Activated T-cell treated with anti-CD3 and anti-CD28 coated beads for 4 hours (primary cell): ENCODE measurements around the gene IL17RA.

ENCODE experiments used
- DNase-seq: peaks from one replicate; pipeline ENCODE4 v3.0.0-alpha.2; 2020

IL17RA gene

DNA sequence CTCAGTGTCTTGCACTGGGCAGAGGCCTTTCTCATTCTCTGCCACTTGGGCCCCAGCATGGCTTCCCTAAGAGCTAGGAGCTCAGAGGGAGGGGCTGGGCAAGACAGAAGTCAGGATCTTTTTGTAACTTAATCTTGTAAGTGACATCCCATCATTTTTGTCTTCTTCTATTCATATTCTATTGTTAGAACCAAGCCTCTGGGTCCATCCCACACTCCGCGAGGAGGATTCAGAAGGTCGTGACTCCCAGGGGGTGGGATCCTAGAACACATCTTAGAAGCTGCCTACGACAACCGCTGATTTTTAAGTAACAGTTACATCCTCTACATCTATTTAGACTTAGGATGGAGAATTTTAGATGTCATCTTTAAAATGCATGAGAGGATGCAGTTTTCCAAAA, 1.5 kb upstream of the IL17RA start:
- DNase-seq, result no peak

DNA sequence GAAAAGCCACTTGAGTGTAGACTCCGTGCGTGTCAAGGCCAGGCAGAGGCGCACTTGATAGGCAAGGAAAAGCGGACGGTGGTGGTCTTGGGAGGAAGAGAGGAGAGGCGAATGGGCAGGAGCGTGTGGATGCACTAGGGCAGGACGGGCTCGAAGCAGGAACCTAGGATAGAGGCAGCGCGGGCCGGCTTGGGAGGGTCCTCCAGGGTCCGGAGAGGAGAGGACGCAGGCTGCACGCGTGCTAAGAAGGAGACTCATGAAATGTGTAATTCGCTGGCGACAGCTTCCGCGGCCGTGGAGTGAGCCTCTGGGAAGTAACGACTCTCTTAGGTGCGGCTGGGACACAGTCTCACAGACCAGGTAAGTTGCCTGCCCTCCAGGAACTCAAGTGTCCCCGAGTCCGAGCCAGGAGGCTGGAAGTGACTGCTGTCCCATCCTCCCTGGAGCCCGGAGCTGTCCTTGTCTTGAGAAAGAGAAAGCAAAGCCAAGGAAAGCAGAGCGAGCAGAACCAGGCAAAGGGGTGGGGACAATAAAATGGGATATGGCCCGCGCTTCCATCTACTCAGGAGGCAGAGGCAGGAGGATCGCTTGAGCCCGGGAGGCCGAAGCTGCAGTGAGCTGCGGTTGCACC, 874 bp upstream of the IL17RA start:
- DNase-seq, result no peak

DNA sequence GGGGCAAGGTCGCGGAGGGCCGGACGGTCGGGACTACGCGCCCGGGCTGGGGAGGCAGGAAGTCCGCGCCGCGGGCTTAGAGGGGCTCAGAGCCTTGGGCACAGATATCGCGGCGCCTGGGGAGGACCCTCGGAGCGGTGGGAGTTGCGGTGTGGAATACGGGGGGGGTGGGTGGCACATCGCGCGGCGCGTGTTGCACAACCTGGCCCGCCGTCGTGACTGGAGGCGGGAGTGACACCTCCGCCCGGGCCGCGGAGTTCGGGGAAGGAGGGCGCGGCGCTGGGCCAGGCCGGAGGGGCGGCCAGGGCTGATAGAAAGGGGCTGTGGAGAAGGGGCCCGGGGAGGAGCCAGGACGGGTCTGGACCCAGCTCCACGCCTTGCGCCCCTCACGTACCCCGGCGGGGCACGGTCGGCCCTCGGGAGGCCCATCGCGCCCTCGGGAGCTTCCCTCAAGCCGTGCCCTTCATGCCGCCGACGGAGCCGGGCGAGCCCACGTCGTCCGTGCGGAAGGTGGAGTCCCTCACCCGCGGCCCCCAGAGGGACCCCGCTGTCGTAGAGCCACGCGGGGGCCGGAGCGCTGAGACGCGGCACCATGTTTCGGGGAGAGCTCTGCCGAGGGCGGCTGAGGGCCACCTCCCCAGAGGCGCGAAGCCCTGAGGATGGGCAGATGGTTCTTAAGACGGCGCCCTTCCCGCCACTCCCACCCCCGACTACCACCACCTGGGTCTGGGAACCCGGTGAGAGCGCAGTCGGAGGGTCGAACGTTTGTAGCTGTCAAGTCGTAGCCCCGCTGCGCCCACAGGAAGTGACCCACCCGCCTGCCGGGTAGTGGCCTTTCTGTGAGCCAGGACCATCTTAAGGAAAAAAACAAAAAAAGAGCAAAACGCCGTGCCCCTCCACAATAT, 729 bp downstream of the IL17RA start:
- peak; percentile 46 for DNase-seq

DNA sequence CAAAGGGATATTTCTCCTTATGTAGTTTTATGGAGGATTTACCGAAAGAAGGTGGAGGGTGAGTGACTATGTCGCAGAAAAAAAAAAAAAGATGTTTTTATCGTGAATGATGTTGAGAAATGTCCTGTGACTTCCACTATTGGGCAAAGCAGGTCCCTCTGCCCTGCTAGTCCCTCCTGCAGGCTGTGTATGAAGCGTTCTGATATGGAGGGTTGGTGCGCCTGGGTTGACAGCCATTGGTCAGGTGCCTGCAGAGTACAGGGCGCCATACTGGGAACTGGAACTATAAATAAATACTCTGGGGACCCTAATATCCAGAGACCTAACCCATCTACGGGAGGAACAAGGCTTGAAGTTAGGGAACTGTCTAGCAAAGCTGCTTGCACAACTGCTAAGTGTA, 1.5 kb downstream of the IL17RA start:
- DNase-seq, result no peak

DNA sequence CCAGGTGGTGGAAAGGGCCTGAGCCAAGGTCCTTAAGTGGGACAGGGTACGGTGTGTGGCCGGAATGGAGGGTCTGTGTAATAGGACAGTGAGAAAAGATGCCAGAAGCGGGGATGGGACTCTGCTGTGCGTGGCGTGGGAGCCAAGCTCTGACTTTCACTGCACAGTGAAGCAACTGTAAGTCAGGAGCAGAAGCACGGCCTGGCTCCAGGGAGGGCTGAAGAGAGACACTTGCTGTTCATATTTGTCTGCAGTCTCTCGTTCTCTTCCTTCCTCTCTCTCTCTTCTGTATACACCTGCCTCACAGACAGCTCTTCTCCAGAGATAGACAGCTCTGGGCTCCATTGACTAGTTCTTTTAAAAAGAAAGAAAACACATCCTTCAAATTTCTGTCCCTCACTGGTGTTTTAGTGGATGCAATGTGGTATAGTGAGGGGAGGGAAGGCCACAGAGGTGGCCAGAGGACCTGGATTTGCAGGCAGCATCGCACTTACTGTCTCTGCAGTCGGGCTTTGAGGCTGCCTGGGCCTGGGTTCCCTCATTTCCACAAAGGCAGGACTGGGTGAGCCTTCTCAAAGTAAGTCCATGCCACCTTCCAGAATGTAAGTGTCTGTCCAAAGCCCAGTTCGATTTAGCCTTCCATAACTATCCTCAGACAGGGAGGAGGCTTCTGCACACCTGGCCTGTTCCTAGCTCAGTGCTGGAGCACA, 2.1 kb downstream of the IL17RA start:
- no peak for DNase-seq

DNA sequence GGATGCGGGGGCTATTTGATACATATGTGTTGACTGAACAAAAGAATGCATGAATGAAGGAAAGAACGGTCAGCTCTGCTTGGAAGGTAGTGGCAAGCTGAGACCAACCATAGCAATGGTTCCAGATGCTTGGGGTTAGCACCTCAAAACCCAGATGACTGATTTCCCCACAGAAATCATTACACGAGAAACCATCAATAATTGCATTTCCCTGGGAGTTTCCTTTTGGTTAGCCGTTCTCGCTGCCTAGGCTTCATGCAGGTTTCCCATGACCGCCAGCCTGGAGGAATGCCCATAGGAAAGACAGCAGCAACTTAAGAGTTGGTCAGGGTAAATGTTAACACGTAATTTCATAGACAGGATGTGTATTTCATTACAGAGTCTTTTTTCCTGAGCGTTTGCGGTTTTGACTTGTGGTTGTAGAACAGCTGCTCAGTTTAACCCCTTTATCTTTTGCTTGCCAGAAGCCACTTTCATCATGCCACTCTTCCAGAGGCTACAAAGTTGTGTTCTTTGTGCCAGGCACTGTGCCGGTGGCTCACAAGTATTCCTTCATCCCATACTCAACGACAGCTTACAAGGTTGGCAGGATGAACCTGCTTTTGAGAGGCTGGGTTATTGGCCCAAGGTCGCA, 2.8 kb downstream of the IL17RA start:
- peak; percentile 31 for DNase-seq

DNA sequence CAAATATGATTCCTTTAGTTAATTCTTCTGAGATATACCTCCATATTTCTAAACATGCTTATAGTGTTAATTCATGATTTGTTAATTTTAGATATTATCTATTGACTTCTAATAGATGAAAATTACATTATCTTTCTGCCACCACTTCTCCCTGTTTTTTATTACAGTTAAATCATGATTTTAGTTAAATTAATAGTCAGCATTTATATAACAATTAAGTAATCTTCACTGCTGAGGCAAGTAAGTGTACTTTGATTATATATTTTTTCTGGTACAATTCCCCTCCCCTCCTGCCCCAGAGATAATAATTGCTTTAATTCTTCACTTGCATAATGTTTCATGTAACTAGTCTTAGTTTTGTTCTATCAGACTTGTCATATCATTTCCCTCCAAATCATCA, 5.8 kb downstream of the IL17RA start:
- no peak for DNase-seq

DNA sequence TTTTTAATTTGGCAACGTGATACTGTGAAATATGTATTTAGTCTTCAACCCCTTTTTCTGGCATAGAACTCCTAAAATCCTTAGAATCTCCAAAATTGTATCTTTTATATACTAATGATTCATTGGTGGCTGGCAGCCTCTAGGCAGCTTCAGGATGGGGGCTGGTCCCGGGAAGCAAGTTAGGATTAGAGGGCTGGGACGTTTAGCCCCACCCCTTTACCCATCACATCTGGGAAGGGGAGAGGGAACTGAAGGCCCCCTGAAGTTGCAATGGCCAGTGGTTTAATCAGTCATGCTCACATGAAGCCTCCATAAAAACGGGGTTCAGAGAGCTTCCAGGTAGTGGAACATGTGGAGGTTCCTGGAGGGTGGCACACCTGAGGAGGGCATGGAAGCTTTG, 7.1 kb downstream of the IL17RA start:
- DNase-seq, result no peak

DNA sequence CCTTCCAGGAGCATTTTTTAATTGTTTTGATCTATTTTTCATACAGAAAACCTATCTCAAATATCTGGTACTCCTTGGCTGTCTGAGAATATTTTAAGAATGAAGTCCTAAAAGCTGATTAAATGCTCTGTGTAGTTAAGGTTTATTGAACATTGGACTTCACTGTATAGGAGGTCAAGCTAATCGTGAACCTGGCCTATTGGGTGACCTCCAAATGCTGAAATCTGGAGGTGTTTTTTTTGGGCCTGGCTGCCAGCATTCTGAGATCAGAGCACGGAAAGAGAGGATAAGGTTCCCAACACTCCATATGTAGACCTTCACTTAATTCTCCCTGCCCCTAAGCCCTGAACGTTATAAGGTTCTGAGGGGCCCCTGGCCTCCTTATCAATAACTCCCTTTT, 8.3 kb downstream of the IL17RA start:
- no peak for DNase-seq

DNA sequence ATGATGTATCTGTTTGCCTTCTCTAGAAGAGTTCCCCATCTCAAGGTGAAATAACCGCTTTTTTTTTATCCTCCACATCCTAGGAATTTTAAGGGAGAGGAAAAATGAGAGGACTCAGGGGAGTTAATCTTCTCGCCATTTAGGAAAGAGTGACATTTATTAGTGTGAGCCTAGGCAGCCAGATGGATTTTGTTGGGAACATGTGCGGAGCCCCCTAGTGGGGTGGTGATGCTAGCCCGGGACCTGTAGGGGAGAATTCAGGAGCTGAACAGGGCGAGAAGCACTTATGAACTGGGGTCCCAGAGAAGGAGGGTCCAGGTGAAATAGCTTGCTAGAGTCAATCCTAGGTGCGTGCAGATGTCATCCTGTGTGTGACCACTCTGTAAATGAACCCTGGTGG, 10.7 kb downstream of the IL17RA start:
- DNase-seq, result no peak

DNA sequence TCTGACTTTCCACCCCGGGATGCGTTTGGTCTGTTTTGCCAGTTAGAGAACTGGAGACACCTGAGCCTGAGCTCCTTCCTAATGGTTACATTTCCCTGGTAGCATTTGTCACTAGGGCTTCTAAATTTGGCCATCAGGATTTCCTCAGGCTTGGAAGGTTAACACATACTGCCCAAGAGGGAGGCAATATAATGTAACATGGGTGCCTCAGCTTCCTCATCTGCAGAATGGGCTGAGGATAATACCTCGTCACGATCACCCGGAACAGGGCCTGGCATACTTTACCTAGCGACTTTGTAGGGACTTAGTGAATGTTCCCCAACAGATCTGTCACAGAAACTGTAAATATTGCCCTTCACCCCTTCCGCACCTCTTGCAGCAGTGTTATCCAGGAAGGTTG, 11.3 kb downstream of the IL17RA start:
- no peak for DNase-seq

DNA sequence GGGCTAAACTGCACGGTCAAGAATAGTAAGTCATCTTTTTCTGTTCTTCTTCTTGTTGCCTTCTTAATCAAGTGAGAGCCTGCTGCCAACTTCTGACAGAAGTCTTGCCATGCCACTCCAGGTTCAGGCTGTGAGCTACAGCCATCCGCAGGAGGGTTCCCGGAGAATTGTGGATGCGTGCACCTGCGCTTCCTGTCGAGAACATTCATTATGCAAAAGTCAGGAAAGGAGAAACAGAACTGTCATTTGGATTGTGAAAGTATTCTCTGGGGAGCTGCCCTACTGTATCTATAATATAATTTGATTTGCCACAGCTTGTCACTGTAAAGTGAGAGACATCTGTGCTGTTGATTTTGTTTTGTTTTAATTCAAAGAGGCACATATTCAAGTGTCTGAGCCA, 12.3 kb downstream of the IL17RA start:
- DNase-seq, result no peak

DNA sequence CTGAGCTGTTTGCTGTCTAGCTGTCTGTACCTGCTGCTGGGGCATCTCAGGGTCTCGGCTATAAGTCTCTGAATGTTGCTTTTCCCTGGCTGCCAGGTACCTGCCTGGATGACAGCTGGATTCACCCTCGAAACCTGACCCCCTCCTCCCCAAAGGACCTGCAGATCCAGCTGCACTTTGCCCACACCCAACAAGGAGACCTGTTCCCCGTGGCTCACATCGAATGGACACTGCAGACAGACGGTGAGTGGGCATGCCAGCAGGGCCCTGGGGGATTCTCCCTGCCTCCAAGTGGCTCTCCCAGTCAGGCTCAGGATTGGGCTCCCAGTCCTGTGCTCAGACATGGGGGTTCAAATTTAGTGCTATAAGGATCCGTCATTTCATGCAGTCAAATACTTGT, 12.9 kb downstream of the IL17RA start:
- no peak for DNase-seq

DNA sequence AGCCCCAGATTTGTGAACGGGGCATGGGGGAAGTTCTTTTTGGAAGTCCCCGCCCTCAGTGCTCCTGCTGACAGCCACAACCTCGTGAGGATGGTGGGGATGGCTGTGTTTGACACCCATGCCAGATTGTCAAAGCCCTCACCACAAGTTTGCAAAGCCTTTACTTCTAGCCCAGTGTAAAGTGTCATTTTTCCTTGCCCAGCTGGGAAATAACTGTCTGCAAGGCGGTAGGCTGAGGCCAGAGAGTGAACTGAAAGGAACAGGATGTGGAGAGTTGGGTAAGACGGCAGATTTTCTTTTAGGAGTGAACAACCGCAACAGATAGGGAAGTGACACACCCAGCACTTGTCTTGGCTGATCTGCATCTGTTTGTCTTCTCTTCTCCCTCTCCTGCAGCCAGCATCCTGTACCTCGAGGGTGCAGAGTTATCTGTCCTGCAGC, 13.6 kb downstream of the IL17RA start:
- no peak for DNase-seq

DNA sequence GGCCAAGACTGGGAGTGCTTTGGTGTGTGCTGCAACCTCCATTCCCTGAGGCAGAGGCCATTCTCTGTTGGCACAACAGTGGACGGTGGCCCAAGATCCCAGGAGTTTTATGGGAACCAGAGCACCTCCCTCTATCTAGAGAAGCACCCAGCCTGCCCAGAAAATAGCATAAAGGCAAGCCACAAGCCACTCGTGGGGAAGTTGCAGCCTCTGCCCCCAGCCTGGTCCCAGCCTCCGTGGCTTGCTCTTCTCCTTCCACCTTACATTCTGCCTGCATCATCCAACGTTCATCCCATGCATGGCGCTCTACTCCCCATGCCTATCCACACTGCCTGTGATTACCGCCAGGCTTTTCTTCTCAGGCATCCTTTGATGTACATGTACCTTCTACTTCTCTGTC, 15.8 kb downstream of the IL17RA start:
- DNase-seq, result no peak

DNA sequence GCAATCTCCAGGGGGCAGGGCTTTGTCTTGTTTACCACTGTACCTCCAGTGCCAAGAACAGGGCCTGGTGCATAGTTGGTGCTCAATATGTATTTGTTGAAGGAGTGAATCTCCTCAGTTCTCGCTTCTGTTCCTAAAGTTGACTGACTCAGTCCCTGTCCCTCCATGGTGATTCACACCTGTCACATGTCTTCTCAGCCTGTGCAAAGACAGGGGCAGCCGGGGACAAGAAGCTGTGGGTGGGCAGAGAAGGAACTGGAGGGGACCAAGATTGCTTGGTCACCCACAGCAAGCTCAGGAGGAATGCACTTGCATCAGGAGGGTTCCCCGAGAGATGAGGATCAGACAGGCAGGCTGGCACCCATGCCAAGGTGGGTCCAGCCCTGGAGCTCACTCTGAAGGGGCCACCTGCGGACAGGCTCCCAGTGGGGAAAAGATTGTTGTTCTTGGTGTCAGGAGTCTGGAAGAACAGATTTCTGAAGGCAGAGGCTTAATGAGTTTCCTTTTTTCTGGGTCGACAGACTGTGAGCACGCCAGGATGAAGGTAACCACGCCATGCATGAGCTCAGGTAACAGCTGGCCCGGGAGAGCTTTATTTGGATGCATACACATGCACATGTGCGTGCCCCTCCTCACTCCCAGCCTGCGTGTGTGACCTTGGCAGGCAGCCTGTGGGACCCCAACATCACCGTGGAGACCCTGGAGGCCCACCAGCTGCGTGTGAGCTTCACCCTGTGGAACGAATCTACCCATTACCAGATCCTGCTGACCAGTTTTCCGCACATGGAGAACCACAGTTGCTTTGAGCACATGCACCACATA, 16.9 kb downstream of the IL17RA start:
- no peak for DNase-seq

DNA sequence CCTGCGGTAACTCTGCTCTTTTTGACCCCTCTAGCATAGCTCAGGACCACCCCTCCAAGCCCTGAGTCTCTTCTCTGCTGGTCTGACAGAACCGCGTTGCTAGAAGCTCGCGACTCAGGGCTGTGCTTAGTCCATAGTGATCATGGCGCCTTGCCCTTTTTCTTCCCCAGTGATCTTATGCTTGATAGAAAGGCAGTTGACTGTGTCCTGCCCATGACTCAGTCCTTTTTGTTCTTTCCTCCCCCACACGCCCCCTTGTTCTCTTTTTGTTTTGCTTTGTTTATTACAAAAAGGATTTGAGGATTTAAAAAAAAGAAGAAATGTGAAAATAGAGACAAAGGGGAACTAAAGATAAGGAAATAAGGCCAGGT, 17.5 kb downstream of the IL17RA start:
- no peak for DNase-seq

DNA sequence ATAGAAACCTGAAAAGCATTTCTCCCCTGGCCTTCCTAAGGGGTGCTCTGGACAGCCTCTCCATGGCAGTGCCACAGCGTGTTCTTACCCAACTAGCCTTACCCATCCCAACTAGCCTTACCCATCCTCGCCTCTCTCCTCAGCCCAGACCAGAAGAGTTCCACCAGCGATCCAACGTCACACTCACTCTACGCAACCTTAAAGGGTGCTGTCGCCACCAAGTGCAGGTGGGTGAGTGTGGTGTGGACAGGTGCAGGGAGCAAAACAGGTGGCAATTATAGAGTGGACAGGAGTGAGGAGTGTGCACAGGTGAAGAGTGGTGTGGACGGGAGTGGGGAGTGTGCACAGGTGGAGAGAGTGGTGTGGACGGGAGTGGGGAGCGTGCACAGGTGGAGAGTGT, 18.6 kb downstream of the IL17RA start:
- no peak for DNase-seq

DNA sequence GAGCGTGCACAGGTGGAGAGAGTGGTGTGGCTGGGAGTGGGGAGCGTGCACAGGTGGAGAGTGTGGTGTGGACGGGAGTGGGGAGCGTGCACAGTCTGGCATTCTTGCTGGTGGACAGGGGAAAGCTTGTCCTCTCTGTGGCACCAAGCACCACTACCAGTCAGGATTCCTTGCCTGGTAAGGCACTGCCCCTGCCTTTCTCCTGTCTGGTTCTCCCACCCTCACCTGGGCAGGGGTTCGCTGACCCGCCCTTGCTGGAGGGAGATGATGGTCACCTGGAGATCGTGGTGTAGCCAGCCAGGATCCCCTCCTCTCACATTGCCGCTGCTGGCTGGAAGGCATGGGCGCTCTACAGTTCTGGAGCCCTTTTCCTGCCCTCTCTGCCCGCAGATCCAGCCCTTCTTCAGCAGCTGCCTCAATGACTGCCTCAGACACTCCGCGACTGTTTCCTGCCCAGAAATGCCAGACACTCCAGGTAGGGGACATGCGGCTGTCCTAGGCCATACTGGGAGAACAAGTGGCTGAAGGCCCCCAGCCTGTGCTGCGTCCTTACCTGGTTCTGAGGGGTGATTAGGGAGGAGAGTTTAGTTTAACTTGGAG, 19.6 kb downstream of the IL17RA start:
- DNase-seq, result no peak

DNA sequence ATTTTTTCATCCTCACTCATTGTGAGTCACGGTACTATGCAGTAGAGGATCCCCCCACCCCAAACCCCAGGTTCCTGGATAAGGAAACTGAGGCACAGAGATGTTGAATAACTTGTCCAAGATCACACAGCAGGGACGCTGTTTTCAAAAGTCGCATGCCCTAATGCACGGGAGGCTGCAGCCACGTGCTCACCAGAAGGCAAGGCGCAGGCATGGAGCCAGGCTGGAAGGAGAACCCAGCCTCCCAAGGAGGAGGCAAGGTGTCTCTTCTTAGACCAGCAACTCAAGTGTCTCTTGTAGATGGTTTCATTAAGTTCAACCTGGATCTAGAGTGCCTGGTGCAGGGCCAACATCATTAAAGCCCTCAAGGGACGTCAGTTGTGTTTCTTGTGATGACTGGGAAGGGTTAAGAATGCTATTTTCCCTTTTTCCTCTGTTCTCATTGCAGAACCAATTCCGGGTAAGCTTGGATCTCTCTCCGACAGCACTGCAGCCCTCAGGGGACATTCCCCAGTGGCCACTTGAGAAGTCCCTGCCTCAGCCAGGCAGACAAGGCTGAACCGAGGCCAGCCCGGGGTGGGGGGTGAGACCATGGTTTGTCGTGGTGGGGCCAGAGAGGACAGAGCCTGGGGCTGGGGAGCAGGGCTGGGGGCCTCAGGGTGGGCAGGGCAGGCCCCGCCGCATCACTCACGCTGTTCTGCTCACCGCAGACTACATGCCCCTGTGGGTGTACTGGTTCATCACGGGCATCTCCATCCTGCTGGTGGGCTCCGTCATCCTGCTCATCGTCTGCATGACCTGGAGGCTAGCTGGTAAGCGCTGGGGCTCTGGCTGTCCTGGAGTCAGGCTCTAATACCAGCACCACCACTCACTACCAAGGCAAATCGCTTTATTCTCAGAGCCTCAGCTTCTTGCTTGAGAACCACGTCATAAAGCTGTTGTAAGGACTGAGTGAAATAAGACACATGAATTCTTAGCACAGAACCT, 20.6 kb downstream of the IL17RA start:
- DNase-seq, result no peak
